Measurements from ENCODE around the gene CC2D1A.

GRCh38 chr19:13969897-13970296, 63.9 kb downstream of the CC2D1A start:
- no peak for TF ChIP-seq EZH2 (IDR thresholded peaks at IDR 0.05; ENCODE audit: insufficient read depth, poor library complexity, severe bottlenecking)
- TF ChIP-seq EZH2phosphoT487 (IDR thresholded peaks at IDR 0.05; ENCODE audit: insufficient read depth, low read depth), result no peak
